ENCODE results near the gene TP53. TPM values are rescaled to one million over a fixed set of nuclear protein-coding genes. Genes with fewer than 3 reads are reported as not detected.
A peak's percentile ranks its signal among the peaks of the same experiment; 100 is the strongest.

TP53 gene
- total RNA-seq, 6 donors from 2014 or later = 16.8 to 55.5 (median 21.9) TPM

DNA sequence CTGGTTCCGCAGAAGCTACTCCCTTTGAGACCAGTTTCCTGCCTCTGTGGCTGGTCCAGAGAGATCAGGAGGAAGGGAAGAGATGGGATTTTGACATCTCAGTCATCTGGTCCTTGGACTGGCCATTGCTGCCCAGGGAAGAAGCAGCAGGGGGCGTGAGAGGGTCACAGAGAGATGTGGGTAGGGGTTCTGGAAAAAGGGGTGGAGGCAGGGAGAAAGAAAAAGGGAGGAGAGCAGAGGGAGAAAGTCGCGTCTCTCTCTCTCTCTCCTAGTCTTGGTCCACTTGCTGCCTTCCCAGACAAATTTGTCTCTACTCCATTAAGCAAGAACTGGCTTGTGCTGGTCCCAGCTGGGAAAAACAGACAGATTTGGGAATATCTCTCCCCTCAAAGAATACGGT lies 52.9 kb downstream of the TP53 start:
- TF ChIP-seq, protein P1, sequence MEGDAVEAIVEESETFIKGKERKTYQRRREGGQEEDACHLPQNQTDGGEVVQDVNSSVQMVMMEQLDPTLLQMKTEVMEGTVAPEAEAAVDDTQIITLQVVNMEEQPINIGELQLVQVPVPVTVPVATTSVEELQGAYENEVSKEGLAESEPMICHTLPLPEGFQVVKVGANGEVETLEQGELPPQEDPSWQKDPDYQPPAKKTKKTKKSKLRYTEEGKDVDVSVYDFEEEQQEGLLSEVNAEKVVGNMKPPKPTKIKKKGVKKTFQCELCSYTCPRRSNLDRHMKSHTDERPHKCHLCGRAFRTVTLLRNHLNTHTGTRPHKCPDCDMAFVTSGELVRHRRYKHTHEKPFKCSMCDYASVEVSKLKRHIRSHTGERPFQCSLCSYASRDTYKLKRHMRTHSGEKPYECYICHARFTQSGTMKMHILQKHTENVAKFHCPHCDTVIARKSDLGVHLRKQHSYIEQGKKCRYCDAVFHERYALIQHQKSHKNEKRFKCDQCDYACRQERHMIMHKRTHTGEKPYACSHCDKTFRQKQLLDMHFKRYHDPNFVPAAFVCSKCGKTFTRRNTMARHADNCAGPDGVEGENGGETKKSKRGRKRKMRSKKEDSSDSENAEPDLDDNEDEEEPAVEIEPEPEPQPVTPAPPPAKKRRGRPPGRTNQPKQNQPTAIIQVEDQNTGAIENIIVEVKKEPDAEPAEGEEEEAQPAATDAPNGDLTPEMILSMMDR (IDR thresholded peaks at IDR 0.05) = peak in 3 of 6 experiments; percentile 18 to 27 (median 20)
- TF ChIP-seq EP300 (IDR thresholded peaks at IDR 0.05) = no peak
- Histone ChIP-seq H3K4me3 (no peak overlapping the region), H3K4me1 (no peaks in the 10 kb centered on the region), H3K27me3 (no peaks in the 10 kb centered on the region), H3K36me3 (no peaks in the 10 kb centered on the region), H3K9me3 (no peaks in the 10 kb centered on the region), H3K27ac (no peak overlapping the region)
- no peak for DNase-seq
- 21 to 38% methylated on average over 5 of the region's 5 CpGs for WGBS, 2 donors
- no peak for ATAC-seq (ENCODE audit: low FRiP score in 2 of 2)

- TF ChIP-seq EP300 (IDR thresholded peaks at IDR 0.05) (no peak), POLR2AphosphoS5 (IDR thresholded peaks at IDR 0.05) (no peak), POLR2A (IDR thresholded peaks at IDR 0.05) (no peak)
- TF ChIP-seq, protein P1 (IDR thresholded peaks at IDR 0.05) = no peak
- WGBS, 2 donors = 83 to 84% methylated on average over 2 of the region's 2 CpGs
Measured at GRCh38 chr17:7633093-7633492, 54.2 kb downstream of the TP53 start.

GRCh38 chr17:7632492-7632894 lies 54.8 kb downstream of the TP53 start:
- Histone ChIP-seq H3K36me3 (no peaks in the 10 kb centered on the region), H3K27me3 (no peaks in the 10 kb centered on the region), H3K4me3 (no peak overlapping the region), H3K9me3 (no peaks in the 10 kb centered on the region), H3K4me1 (peaks cover 5 to 7% (median 5%) of the 10 kb centered on the region in 4 donors), H3K27ac (no peak overlapping the region)
- DNase-seq (peak in 1 of 2 donors; percentile 40), ATAC-seq (ENCODE audit: low FRiP score in 2 of 2) (peak in 1 of 2 donors; percentile 69)
- TF ChIP-seq, protein P1 (IDR thresholded peaks at IDR 0.05) = peak in 5 of 6 experiments; percentile 22 to 58 (median 46)
- no peak for TF ChIP-seq POLR2A (IDR thresholded peaks at IDR 0.05)
- no peak for TF ChIP-seq POLR2AphosphoS5 (IDR thresholded peaks at IDR 0.05)
- TF ChIP-seq EP300 (IDR thresholded peaks at IDR 0.05) = no peak
- 44 to 50% methylated on average over 6 of the region's 6 CpGs for WGBS, 2 donors

More at GRCh38 chr17:7633093-7633492, 54.2 kb downstream of the TP53 start:
- H3K27me3 ChIP-seq = no peaks in the 10 kb centered on the region
- H3K4me1 ChIP-seq = peaks cover 2 to 3% (median 2%) of the 10 kb centered on the region in 4 donors
- DNase-seq (no peak), ATAC-seq (ENCODE audit: low FRiP score in 2 of 2) (no peak)
- H3K4me3 ChIP-seq = no peak overlapping the region
- no peak overlapping the region for H3K27ac ChIP-seq
- no peaks in the 10 kb centered on the region for H3K9me3 ChIP-seq
- no peaks in the 10 kb centered on the region for H3K36me3 ChIP-seq

- DNase-seq (no peak), ATAC-seq (ENCODE audit: low FRiP score in 2 of 2) (no peak)
- Histone ChIP-seq H3K27ac (no peak overlapping the region), H3K27me3 (no peaks in the 10 kb centered on the region), H3K4me3 (no peak overlapping the region), H3K9me3 (no peaks in the 10 kb centered on the region), H3K4me1 (peaks cover 8 to 13% (median 9%) of the 10 kb centered on the region in 4 donors), H3K36me3 (no peaks in the 10 kb centered on the region)
- no peak for TF ChIP-seq POLR2A (IDR thresholded peaks at IDR 0.05)
- no peak for TF ChIP-seq EP300 (IDR thresholded peaks at IDR 0.05)
- TF ChIP-seq POLR2AphosphoS5 (IDR thresholded peaks at IDR 0.05) = no peak
- TF ChIP-seq, protein P1 (IDR thresholded peaks at IDR 0.05) = no peak
- 76 to 81% methylated on average over 11 of the region's 11 CpGs for WGBS, 2 donors
Measured at GRCh38 chr17:7631398-7632380, 55.6 kb downstream of the TP53 start.

Measured in upper lobe of left lung (tissue), 6 donors.